Measurements from ENCODE around the gene RALGPS2. TPM values are rescaled to one million over a fixed set of nuclear protein-coding genes. Genes with fewer than 3 reads are reported as not detected.

Gene RALGPS2
- total RNA-seq, 1 donor from 2014 or later = 76.3 TPM

- no peak for DNase-seq
Observed at GRCh38 chr1:178919581-178919980, 194.5 kb downstream of the RALGPS2 start.

- DNase-seq = no peak
Observed at GRCh38 chr1:178921499-178921898, 196.5 kb downstream of the RALGPS2 start.

GRCh38 chr1:178923512-178923911 lies 198.5 kb downstream of the RALGPS2 start:
- DNase-seq = no peak

- no peak for DNase-seq
Observed at GRCh38 chr1:178926046-178926445, 201.0 kb downstream of the RALGPS2 start.

- DNase-seq = no peak
Observed at GRCh38 chr1:178927003-178927402, 202.0 kb downstream of the RALGPS2 start.

GRCh38 chr1:178928041-178928440 lies 203.0 kb downstream of the RALGPS2 start:
- DNase-seq = no peak

GRCh38 chr1:178928976-178929375 lies 203.9 kb downstream of the RALGPS2 start:
- peak; percentile 14 for DNase-seq

- DNase-seq = peak; percentile 92
Observed at GRCh38 chr1:178931858-178932551, 207.0 kb downstream of the RALGPS2 start.

GRCh38 chr1:178932552-178932906 lies 207.5 kb downstream of the RALGPS2 start:
- DNase-seq = no peak

GRCh38 chr1:178933105-178933561 lies 208.1 kb downstream of the RALGPS2 start:
- DNase-seq = peak; percentile 50

GRCh38 chr1:178933709-178934490 lies 208.9 kb downstream of the RALGPS2 start:
- peak; percentile 83 for DNase-seq

GRCh38 chr1:178934546-178934945 lies 209.5 kb downstream of the RALGPS2 start:
- no peak for DNase-seq

GRCh38 chr1:178935610-178936009 lies 210.6 kb downstream of the RALGPS2 start:
- DNase-seq = no peak

GRCh38 chr1:178937695-178938094 lies 212.7 kb downstream of the RALGPS2 start:
- DNase-seq = peak; percentile 43

GRCh38 chr1:178938101-178938958 lies 213.3 kb downstream of the RALGPS2 start:
- no peak for DNase-seq

- DNase-seq = peak; percentile 94
Observed at GRCh38 chr1:178938959-178939317, 213.9 kb downstream of the RALGPS2 start.

GRCh38 chr1:178939338-178940067 lies 214.5 kb downstream of the RALGPS2 start:
- DNase-seq = peak; percentile 85

GRCh38 chr1:178940068-178940765 lies 215.2 kb downstream of the RALGPS2 start:
- no peak for DNase-seq

- DNase-seq = no peak
Observed at GRCh38 chr1:178941261-178941689, 216.2 kb downstream of the RALGPS2 start.

- peak; percentile 29 for DNase-seq
Observed at GRCh38 chr1:178941849-178942248, 216.8 kb downstream of the RALGPS2 start.

Measured in tongue (tissue), 2 donors.